Hepatocyte (in vitro differentiated cells): ENCODE data around the gene PTPRH. TPM values are rescaled to one million over a fixed set of nuclear protein-coding genes. Genes with fewer than 3 reads are reported as not detected.

Experiments
- DNase-seq: peaks from one replicate; pipeline ENCODE4 v3.0.0-alpha.2; 2016; ENCODE audit warnings: low spot score
- H2AFZ ChIP-seq: fragments of 200-600 bp; sonication (generic); 2 replicates; pipeline ENCODE4 v1.6.0; 2016; ENCODE audit warnings: antibody characterized with exemption, mild to moderate bottlenecking
- H3K27ac ChIP-seq: fragments of 200-600 bp; sonication (generic); 2 replicates; pipeline ENCODE4 v1.5.1; 2016; ENCODE audit warnings: mild to moderate bottlenecking
- H3K27me3 ChIP-seq: fragments of 200-600 bp; sonication (generic); 2 replicates; pipeline ENCODE4 v1.6.1; 2016
- H3K36me3 ChIP-seq: fragments of 200-600 bp; sonication (generic); replicated peaks from 2 replicates; pipeline ENCODE4 v1.5.1; 2016; ENCODE audit warnings: low read depth; ENCODE audit not compliant: insufficient read depth
- H3K4me1 ChIP-seq: fragments of 200-600 bp; sonication (generic); 2 replicates; pipeline ENCODE4 v1.5.1; 2016; ENCODE audit warnings: mild to moderate bottlenecking, moderate library complexity; ENCODE audit not compliant: insufficient read depth
- H3K4me2 ChIP-seq: fragments of 200-600 bp; sonication (generic); 2 replicates; pipeline ENCODE4 v1.6.0; 2016
- H3K4me3 ChIP-seq: fragments of 200-600 bp; sonication (generic); 2 replicates; pipeline ENCODE4 v1.5.1; 2016; ENCODE audit warnings: mild to moderate bottlenecking
- H3K79me2 ChIP-seq: fragments of 200-600 bp; sonication (generic); 2 replicates; pipeline ENCODE4 v1.6.0; 2017; ENCODE audit warnings: mild to moderate bottlenecking
- H3K9me2 ChIP-seq: fragments of 200-600 bp; sonication (generic); replicated peaks from 2 replicates; pipeline ENCODE4 v1.6.0; 2017; ENCODE audit warnings: mild to moderate bottlenecking; ENCODE audit not compliant: insufficient read depth
- H3K9me3 ChIP-seq: fragments of 200-600 bp; sonication (generic); 2 replicates; pipeline ENCODE4 v1.5.1; 2016; ENCODE audit warnings: low read depth, mild to moderate bottlenecking
- H4K20me1 ChIP-seq: fragments of 200-600 bp; sonication (generic); 2 replicates; pipeline ENCODE4 v1.6.0; 2016; ENCODE audit warnings: mild to moderate bottlenecking; ENCODE audit not compliant: insufficient read depth, poor library complexity, severe bottlenecking
- CTCF ChIP-seq: fragments of 200-600 bp; sonication (generic); IDR thresholded peaks from 2 replicates; pipeline ENCODE4 v1.5.1; 2016; ENCODE audit warnings: antibody characterized with exemption, mild to moderate bottlenecking; ENCODE audit not compliant: poor library complexity
- EZH2 ChIP-seq: fragments of 200-600 bp; sonication (generic); IDR thresholded peaks from 2 replicates; pipeline ENCODE4 v1.6.1; 2016; ENCODE audit warnings: antibody characterized with exemption, mild to moderate bottlenecking, borderline replicate concordance
- EZH2phosphoT487 ChIP-seq: fragments of 200-600 bp; sonication (generic); IDR thresholded peaks from one replicate; pipeline ENCODE4 v1.6.1; 2018; ENCODE audit warnings: antibody characterized with exemption, mild to moderate bottlenecking, low read depth, moderate library complexity; ENCODE audit not compliant: unreplicated experiment, severe bottlenecking
- WGBS: methylation state at CpG from one replicate; pipeline ENCODE4 v1.1.6; 2016; ENCODE audit warnings: low lambda C conversion rate; ENCODE audit errors: missing lambda C conversion rate; 5-methylcytosine and 5-hydroxymethylcytosine counted together
- polyA plus RNA-seq: library from polyadenylated mRNA; unstranded; fragments of >200 nt; fragmentation: Nextera tagmentation; extraction: Ambion mirVana; gene quantifications from 2 replicates; pipeline ENCODE4 v1.2.1, GENCODE V29; 2016
- total RNA-seq: library from RNA; depleted of rRNA; stranded (reverse); fragments of >200 nt; gene quantifications from 2 replicates; pipeline ENCODE4 v1.2.3, GENCODE V29; 2014

Gene PTPRH
- total and polyA plus RNA-seq, 2 experiments from 2014 or later: 7.3 to 30.9 TPM

- no peak overlapping the region for H2AFZ ChIP-seq
- H3K9me3 ChIP-seq: no peaks in the 10 kb centered on the region
- no peaks in the 10 kb centered on the region for H4K20me1 ChIP-seq
- no peak for TF ChIP-seq CTCF
- no peak for TF ChIP-seq EZH2phosphoT487
- no peak for TF ChIP-seq EZH2
- WGBS: 66% methylated on average over 60 of the region's 61 CpGs
- H3K9me2 ChIP-seq: no peaks in the 10 kb centered on the region
- DNase-seq: no peak
- no peaks in the 10 kb centered on the region for H3K4me1 ChIP-seq
- H3K4me2 ChIP-seq: no peak overlapping the region
- H3K27ac ChIP-seq: no peak overlapping the region
- no peak overlapping the region for H3K4me3 ChIP-seq
- no peaks in the 10 kb centered on the region for H3K36me3 ChIP-seq
- peaks cover 33% of the 10 kb centered on the region for H3K27me3 ChIP-seq
- no peaks in the 10 kb centered on the region for H3K79me2 ChIP-seq
These were observed 47.6 kb downstream of the PTPRH start for GRCh38 chr19:55161571-55162322.

- TF ChIP-seq EZH2phosphoT487: no peak
- no peak for TF ChIP-seq EZH2
- no peak for TF ChIP-seq CTCF
- Histone ChIP-seq H3K27me3 (peaks cover 41% of the 10 kb centered on the region), H2AFZ (no peak overlapping the region), H3K27ac (no peak overlapping the region), H3K4me3 (no peak overlapping the region), H3K9me2 (no peaks in the 10 kb centered on the region), H3K36me3 (no peaks in the 10 kb centered on the region), H3K4me2 (no peak overlapping the region), H3K79me2 (no peaks in the 10 kb centered on the region), H4K20me1 (no peaks in the 10 kb centered on the region), H3K9me3 (no peaks in the 10 kb centered on the region), H3K4me1 (no peaks in the 10 kb centered on the region)
- WGBS: 41% methylated on average over 22 of the region's 32 CpGs
- no peak for DNase-seq
These were observed 48.3 kb downstream of the PTPRH start for GRCh38 chr19:55160986-55161365.

GRCh38 chr19:55160128-55160985, 48.9 kb downstream of the PTPRH start:
- H3K9me2 ChIP-seq: no peaks in the 10 kb centered on the region
- H4K20me1 ChIP-seq: no peaks in the 10 kb centered on the region
- no peak overlapping the region for H2AFZ ChIP-seq
- no peaks in the 10 kb centered on the region for H3K79me2 ChIP-seq
- H3K36me3 ChIP-seq: no peaks in the 10 kb centered on the region
- peak; percentile 95 for DNase-seq
- peak; percentile 93 for TF ChIP-seq CTCF
- no peak for TF ChIP-seq EZH2phosphoT487
- H3K27me3 ChIP-seq: peaks cover 41% of the 10 kb centered on the region
- WGBS: 6% methylated on average over 25 of the region's 33 CpGs
- H3K27ac ChIP-seq: no peak overlapping the region
- no peak overlapping the region for H3K4me3 ChIP-seq
- no peaks in the 10 kb centered on the region for H3K9me3 ChIP-seq
- H3K4me1 ChIP-seq: no peaks in the 10 kb centered on the region
- no peak overlapping the region for H3K4me2 ChIP-seq
